Activated T-cell treated with anti-CD3 and anti-CD28 coated beads for 24 hours (primary cell): ENCODE results near the gene CTDSP1.

ENCODE experiments used
- DNase-seq: peaks from one replicate; pipeline ENCODE4 v3.0.0-alpha.2; 2020; ENCODE audit warnings: low read depth

Gene CTDSP1

GRCh38 chr2:218383892-218384519, 15.7 kb upstream of the CTDSP1 start:
- DNase-seq, result no peak

GRCh38 chr2:218384975-218385374, 14.7 kb upstream of the CTDSP1 start:
- DNase-seq, result no peak

- no peak for DNase-seq
Measured at GRCh38 chr2:218386505-218387368, 12.9 kb upstream of the CTDSP1 start.

- DNase-seq, result no peak
Measured at GRCh38 chr2:218387369-218388194, 12.1 kb upstream of the CTDSP1 start.

GRCh38 chr2:218389333-218390150, 10.1 kb upstream of the CTDSP1 start:
- no peak for DNase-seq

- no peak for DNase-seq
Measured at GRCh38 chr2:218391202-218391601, 8.5 kb upstream of the CTDSP1 start.

- DNase-seq, result no peak
Measured at GRCh38 chr2:218392459-218392858, 7.2 kb upstream of the CTDSP1 start.

- no peak for DNase-seq
Measured at GRCh38 chr2:218392891-218393462, 6.7 kb upstream of the CTDSP1 start.

GRCh38 chr2:218393750-218394290, 5.8 kb upstream of the CTDSP1 start:
- DNase-seq, result no peak

- DNase-seq, result no peak
Measured at GRCh38 chr2:218394298-218395089, 5.2 kb upstream of the CTDSP1 start.

GRCh38 chr2:218395090-218395444, 4.6 kb upstream of the CTDSP1 start:
- DNase-seq, result no peak

- no peak for DNase-seq
Measured at GRCh38 chr2:218395456-218395825, 4.2 kb upstream of the CTDSP1 start.

- peak; percentile 87 for DNase-seq
Measured at GRCh38 chr2:218395826-218396687, 3.6 kb upstream of the CTDSP1 start.

- peak; percentile 46 for DNase-seq
Measured at GRCh38 chr2:218396688-218397462, 2.8 kb upstream of the CTDSP1 start.

GRCh38 chr2:218397463-218397819, 2.2 kb upstream of the CTDSP1 start:
- no peak for DNase-seq

GRCh38 chr2:218397820-218398436, 1.7 kb upstream of the CTDSP1 start:
- no peak for DNase-seq

- peak; percentile 30 for DNase-seq
Measured at GRCh38 chr2:218398437-218399390, 954 bp upstream of the CTDSP1 start.
